ENCODE data around the gene RANBP1.

Gene RANBP1

DNA sequence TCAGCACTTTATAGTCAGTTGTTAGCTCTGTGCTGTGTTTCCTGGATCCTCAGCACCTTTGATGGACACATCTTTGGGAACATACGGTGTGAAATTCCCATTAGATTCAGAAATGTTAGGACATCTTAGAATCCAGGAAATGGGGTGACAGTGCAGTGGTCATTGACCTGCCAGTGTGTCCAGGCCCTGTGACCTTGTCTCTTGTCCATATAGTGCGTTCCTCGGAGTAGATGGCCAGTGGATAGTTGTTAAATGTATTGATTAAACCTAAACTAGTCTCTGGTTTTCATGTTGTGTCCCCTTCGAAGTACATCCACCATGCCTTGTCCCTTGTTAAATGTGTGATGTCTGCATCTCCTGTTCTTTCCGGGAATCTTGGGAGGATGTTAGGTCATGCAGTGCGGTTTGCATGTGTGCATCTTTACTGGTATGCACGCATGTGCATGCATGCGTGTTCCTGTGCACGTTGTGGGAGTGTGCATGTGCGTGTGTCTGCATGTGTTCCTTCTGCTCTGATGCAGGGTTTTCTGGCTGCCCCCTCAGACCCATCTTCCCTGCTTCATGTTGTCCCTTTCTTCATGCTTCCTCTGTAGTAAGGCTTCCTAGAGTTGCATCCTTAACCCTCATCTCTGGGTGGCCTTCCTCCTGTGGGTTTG lies 31.9 kb upstream of the RANBP1 start:
- TF ChIP-seq, protein P1, sequence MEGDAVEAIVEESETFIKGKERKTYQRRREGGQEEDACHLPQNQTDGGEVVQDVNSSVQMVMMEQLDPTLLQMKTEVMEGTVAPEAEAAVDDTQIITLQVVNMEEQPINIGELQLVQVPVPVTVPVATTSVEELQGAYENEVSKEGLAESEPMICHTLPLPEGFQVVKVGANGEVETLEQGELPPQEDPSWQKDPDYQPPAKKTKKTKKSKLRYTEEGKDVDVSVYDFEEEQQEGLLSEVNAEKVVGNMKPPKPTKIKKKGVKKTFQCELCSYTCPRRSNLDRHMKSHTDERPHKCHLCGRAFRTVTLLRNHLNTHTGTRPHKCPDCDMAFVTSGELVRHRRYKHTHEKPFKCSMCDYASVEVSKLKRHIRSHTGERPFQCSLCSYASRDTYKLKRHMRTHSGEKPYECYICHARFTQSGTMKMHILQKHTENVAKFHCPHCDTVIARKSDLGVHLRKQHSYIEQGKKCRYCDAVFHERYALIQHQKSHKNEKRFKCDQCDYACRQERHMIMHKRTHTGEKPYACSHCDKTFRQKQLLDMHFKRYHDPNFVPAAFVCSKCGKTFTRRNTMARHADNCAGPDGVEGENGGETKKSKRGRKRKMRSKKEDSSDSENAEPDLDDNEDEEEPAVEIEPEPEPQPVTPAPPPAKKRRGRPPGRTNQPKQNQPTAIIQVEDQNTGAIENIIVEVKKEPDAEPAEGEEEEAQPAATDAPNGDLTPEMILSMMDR (IDR thresholded peaks at IDR 0.05; ENCODE audit: unreplicated experiment in 3 of 3): no peak
- Mint-ChIP-seq H3K27ac (peak overlapping the region; percentile 77 to 89 (median 85)), H3K9me3 (no peaks in the 10 kb centered on the region), H3K36me3 (ENCODE audit: low read depth) (peaks cover 36% of the 10 kb centered on the region), H3K4me1 (peaks cover 39% of the 10 kb centered on the region), H3K27me3 (ENCODE audit: low read depth) (no peaks in the 10 kb centered on the region), H3K4me3 (peak overlapping the region; percentile 89 to 96 (median 93))

GRCh38 chr22:20084547-20085413 lies 31.1 kb upstream of the RANBP1 start:
- TF ChIP-seq, protein P1 (IDR thresholded peaks at IDR 0.05; ENCODE audit: unreplicated experiment in 3 of 3): peak; percentile 16 to 43 (median 27)
- peak overlapping the region; percentile 31 to 85 (median 77) for H3K27ac Mint-ChIP-seq
- peaks cover 44% of the 10 kb centered on the region for H3K36me3 Mint-ChIP-seq (ENCODE audit: low read depth)
- peaks cover 39% of the 10 kb centered on the region for H3K4me1 Mint-ChIP-seq
- no peaks in the 10 kb centered on the region for H3K27me3 Mint-ChIP-seq (ENCODE audit: low read depth)
- H3K4me3 Mint-ChIP-seq: peak overlapping the region; percentile 55 to 96 (median 89)
- no peaks in the 10 kb centered on the region for H3K9me3 Mint-ChIP-seq

DNA sequence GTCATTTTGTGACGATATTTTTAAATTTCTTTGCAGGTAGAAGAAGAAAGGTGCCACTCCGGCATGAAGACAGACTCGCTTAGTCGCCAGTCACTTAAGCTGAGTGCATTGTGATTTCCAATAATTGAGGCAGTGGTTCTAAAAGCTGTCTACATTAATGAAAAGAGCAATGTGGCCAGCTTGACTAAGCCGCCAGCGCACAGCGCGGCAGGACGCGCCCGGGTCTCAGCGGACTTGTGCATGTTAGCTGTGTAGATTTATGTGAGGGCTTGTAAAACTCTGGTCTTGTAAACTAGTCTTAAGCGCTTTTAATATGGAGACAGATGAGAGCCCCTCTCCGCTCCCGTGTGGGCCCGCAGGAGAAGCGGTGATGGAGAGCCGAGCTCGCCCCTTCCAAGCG lies 30.3 kb upstream of the RANBP1 start:
- H3K27me3 Mint-ChIP-seq (ENCODE audit: low read depth): no peaks in the 10 kb centered on the region
- peaks cover 51% of the 10 kb centered on the region for H3K36me3 Mint-ChIP-seq (ENCODE audit: low read depth)
- TF ChIP-seq, protein P1 (IDR thresholded peaks at IDR 0.05; ENCODE audit: unreplicated experiment in 3 of 3): no peak
- no peaks in the 10 kb centered on the region for H3K9me3 Mint-ChIP-seq
- H3K27ac Mint-ChIP-seq: peak overlapping the region in 1 of 3 experiments; percentile 85
- H3K4me1 Mint-ChIP-seq: peaks cover 37% of the 10 kb centered on the region
- no peak overlapping the region for H3K4me3 Mint-ChIP-seq

GRCh38 chr22:20086101-20086599 lies 29.8 kb upstream of the RANBP1 start:
- peaks cover 32% of the 10 kb centered on the region for H3K4me1 Mint-ChIP-seq
- no peak overlapping the region for H3K4me3 Mint-ChIP-seq
- TF ChIP-seq, protein P1 (IDR thresholded peaks at IDR 0.05; ENCODE audit: unreplicated experiment in 3 of 3): no peak
- peaks cover 56% of the 10 kb centered on the region for H3K36me3 Mint-ChIP-seq (ENCODE audit: low read depth)
- no peaks in the 10 kb centered on the region for H3K27me3 Mint-ChIP-seq (ENCODE audit: low read depth)
- H3K27ac Mint-ChIP-seq: no peak overlapping the region
- H3K9me3 Mint-ChIP-seq: no peaks in the 10 kb centered on the region

GRCh38 chr22:20086763-20087162 lies 29.1 kb upstream of the RANBP1 start:
- no peaks in the 10 kb centered on the region for H3K9me3 Mint-ChIP-seq

More at GRCh38 chr22:20086763-20087162, 29.1 kb upstream of the RANBP1 start:
- TF ChIP-seq, protein P1 (IDR thresholded peaks at IDR 0.05; ENCODE audit: unreplicated experiment in 3 of 3): no peak
- Mint-ChIP-seq H3K27me3 (ENCODE audit: low read depth) (no peaks in the 10 kb centered on the region), H3K36me3 (ENCODE audit: low read depth) (peaks cover 62% of the 10 kb centered on the region), H3K27ac (no peak overlapping the region), H3K4me3 (no peak overlapping the region), H3K4me1 (peaks cover 26% of the 10 kb centered on the region)

Measured in nephron (organoid).